NCI-H460 (cell line): Measurements from ENCODE around the gene ZFHX2. TPM values are rescaled to one million over a fixed set of nuclear protein-coding genes. Genes with fewer than 3 reads are reported as not detected.
A peak's percentile ranks its signal among the peaks of the same experiment; 100 is the strongest.

Experiments
- DNase-seq: peaks from one replicate; pipeline ENCODE4 v3.0.0-alpha.2; 2016; ENCODE audit warnings: low read depth; ENCODE audit errors: extremely low read depth
- total RNA-seq: library from RNA; depleted of rRNA; stranded (reverse); fragments of >200 nt; shearing (Covaris generic); gene quantifications from 2 replicates; pipeline ENCODE4 v1.2.3, GENCODE V29; 2014

ZFHX2 gene
- total RNA-seq, 1 experiment from 2014 or later = 0.15 TPM

DNA sequence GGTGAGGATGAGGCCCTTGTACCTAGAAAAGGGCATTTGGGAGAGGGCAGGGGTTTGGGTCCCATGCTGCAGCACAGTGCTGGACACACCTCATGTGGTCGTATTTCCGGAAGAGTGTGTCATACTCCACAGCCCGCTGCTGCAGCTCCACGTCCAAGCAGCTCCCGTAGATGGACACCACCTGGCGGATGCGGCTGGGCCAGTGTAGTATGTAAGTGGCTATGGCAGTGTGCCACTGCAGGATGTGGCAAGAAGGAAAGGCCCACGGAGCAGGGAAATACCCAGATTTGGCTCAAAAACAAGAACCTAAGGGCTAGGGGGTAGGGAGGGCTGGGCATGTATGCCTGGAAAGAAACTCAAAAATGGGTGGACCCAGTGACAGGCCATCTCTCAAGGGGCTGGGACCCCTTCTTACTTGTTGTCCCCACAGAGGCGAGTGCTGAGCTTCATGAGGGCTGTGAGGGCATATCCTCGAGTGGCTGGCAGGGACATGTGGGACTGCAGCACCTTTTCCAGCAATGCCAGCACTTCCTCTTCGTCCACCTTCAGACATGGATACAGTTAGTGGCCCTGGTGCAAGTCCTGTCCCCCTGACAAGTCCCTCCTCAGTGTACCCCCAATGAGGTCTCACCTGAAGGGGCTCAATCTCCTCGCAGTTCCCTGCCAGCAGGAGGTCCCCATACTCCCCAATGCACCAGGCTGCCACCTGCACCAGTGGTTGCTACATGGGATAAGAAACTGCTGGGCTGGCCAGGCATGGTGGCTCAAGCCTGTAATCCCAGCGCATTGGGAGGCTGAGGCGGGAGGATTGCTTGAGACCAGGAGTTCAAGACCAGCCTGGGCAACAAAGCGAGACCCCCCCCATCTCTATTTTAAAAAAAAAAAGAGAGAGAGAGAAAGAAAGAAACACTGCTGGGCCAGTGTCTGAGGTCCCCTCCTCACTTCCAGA is 10.6 kb upstream of the ZFHX2 start:
- DNase-seq = no peak

DNA sequence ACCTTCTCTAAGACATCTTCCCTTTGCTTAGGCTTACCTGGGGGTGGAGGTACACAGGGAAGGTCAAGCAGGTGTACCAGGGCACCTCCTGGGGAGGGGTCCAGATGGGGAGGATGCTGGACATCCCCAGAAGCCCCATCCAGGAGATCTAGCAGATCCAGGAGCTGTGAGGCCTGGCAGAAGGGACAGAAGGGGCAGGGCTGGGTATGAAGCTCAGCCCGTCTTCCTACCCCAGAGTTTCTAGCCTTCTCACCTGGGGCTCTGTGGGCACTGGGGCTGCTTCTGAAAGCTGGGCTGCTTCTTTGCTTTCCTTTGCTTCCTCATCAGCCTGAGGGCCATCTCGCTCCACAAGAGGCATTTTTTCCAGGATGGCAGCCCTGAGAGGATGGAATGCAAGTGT is 9.7 kb upstream of the ZFHX2 start:
- no peak for DNase-seq

DNA sequence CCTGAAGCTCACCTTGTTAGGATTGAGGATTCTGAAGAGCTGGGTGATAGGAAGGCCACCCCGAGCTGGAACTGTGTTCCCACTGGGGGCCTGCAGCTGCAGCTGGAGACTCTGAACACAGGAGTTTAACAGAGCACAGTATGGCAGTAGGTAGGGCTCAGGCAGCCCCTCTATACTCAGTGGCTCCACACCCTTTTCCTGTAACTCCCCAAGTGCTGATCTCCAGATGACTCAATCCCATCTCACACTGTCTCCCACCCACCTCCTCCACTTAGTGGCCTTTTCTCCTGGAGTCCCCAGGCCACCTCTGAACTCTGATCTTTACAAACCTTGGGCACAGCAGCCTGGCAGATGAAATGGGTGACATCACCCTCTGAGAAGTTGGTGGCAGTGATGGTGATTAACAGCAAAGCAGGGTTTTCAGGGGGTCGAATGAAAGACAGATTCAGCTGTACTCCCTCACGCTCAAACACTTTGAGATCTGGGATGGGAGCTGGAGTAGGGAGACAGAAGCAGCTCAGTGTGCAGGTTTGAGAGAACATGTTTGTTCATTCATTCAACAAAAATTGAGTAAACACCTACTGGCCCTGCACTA is 8.5 kb upstream of the ZFHX2 start:
- DNase-seq = no peak

DNA sequence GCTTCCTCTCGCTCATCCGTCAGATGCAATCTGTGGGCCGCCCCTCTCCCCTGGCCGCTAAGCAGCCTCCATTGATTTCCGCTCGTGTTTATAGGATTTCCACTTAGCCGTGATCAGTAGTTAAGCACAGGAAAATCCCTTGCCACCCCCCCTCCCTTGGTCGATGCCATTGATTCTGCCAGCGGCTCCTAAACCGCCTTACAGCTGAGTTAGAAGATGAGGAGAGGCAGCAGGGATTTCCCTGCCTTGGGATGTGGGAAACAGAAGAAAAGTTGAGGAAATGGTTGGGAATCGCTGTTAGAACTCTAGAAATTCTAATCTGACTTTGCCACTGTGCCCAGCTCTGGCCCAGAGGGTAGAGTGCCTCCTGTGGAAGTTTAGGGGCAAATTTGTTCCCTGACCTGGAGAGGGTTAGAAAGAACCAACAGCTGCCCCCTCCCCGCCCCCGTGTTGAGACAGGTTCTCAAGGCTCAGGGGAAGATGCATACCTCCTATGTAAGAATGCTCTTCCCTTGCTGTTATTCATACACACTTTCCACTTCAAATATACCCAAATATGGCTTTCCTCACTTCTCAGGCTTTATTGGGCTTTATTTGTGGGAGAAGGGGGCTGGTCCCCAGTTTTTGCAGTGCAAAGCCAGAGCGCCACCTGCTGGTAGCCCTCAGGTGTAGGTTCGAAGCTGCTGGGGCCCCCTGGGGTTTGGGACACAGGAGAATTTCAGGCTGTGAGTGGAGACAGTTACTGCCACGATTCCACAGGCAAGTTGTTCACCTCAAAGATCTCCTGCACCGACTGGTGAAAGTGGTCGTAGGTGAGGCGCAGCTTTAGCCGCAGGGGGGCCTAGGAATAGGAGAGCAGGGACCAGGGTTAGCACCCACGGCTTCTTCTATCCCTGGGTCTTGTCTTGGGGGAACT is 7.7 kb upstream of the ZFHX2 start:
- peak; percentile 60 for DNase-seq

DNA sequence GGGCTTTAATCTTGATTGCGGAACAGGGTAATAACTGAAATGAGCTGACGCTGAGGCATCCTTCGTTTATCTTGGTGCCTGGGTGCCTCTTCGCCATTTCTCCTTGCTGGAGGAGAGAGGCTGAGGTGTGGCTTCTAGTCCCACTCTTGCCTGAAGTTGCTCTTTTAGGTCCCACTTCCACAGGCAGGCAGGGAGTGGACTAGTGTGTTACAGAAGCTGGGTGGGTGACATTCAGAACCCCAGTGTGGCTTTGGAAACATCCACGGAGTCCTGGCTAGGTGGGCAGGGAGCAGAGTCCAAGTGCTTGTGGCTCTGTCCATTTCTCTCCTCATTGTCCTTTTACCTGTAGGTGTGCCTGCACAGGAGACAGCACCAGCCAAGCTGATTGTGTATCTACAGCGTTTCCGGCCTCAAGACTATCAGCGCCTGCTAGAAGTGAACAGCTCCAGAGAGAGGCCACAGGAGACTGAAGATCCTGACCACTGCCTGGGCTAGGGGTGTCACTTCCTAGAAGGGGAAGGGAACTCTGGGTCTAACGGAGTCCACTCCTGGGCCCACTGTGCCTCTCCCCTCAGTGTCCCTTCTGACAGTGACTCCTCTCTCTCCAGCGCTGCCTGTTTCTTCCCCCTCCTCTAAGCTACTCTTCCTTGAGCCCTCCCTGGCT is 6.9 kb upstream of the ZFHX2 start:
- no peak for DNase-seq

DNA sequence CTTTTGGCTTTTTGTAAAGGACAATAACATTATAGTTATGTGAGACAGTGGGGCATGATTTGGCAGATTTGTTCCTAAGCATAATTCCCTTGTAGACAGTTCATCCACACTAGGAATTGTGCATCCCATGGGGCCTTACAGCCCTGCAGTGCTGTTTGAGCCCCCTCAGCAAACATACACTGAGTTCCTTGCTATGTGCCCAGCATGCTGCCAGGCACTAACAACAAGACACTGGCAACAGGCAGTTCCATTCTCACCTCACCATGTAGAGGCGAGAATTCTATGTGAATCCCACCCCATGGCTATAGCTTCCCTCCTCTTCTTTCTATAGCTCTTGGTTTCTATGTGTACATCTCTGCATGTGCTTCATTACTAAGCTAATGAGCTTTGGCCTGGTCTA is 6.4 kb upstream of the ZFHX2 start:
- no peak for DNase-seq

DNA sequence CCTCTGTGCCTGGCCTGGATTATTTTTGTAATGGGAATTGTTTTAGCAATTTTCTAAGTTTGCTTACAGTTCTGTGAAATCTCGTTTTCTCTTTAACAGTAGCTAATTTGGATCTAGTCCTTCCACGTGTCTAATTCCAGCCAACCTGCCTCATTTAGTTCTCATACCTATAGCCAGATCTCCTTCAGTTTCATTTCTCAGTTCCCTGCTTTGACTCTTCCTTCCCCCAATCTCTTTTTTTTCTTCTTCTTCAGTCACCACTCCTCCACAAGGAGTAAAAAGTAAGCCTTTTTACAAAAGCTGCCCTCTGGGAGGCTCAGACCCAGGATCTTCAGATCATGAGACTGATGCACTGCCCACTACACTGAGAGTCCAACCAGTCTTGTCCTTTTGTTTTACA is 6.0 kb upstream of the ZFHX2 start:
- no peak for DNase-seq

DNA sequence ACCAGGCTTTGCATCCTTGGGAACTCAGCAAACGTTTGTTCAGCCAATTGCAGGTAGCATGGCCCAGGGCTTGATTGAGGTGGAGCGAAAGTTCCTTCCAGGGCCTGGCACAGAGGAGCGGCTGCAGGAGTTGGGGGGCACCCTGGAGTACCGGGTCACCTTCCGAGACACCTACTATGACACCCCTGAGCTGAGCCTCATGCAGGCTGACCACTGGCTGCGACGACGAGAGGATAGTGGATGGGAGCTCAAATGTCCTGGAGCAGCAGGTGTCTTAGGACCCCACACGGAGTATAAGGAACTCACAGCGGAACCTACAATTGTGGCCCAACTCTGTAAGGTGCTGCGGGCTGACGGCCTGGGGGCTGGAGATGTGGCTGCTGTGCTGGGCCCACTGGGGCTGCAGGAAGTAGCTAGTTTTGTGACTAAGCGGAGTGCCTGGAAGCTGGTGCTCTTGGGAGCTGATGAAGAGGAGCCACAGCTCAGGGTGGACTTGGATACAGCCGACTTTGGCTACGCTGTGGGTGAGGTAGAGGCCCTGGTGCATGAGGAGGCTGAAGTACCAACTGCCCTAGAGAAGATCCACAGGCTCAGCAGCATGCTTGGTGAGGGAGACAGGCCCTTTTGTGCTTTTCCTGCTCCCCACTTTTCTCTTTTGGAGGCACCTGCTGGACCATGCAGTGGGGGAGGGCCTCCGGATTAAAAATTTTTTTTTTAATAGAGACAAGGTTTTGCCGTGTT is 5.3 kb upstream of the ZFHX2 start:
- DNase-seq = no peak

DNA sequence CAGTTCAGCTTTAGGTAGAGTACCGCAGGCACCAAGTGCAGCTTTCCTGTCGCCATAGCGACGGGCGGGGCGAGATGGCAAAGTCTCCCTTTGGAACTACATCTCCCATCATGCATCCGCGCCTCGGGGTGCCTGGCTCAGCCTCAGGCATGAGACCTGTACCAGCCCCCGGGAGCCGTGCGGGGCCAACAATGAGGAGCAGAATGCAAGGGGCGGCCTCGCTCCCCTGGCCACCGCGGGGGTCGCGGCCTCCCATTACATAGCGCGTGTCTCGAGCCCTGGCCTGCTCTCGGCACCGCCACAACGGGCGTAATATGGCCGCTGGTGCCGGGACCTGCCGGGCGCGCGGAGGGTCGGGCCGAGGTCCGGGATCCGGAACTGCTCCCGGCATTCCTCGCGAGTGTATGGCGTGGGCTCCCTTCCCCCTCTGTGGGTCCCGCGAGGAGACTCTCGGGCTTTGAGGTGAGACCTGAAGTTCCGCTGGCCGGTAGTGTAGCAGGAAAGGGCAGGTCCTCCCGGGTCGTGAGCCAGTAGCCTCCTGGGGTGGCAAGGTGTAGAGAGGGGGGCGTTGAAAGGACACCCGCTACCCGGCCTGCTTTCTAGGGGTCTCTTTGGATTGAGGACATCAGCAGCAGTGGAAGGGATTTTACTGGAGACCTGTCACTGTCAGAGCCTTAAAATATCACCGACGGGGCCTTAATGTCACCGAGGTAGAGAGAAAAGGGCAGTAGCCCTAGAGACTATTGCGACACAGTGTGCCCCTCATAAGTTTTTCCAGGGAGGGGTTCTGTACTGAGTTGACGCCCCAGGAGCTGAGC is 4.5 kb upstream of the ZFHX2 start, which contains the start of gene THTPA:
TSS of gene THTPA (plus strand) at position 390 of the 818 bp plus-strand sequence. CDS start 487 bp downstream, outside the sequence.
- peak; percentile 87 for DNase-seq

DNA sequence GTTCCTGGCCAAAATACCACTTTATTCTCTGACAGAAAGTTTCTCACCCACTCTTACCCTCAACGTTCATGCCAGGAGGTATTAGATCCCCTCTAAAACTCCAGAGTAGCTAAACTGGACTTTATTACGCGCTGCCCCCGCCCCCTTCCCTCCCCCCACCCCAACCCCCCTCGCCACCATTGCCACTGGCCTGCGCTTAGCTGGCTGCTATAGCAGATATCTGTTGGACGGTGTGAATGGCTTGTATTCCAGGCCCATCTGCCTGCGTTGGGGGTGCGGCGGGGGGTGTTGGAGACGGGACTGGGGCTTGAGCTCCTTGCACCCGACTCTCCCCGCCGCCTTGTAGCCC is 3.9 kb upstream of the ZFHX2 start:
- no peak for DNase-seq

DNA sequence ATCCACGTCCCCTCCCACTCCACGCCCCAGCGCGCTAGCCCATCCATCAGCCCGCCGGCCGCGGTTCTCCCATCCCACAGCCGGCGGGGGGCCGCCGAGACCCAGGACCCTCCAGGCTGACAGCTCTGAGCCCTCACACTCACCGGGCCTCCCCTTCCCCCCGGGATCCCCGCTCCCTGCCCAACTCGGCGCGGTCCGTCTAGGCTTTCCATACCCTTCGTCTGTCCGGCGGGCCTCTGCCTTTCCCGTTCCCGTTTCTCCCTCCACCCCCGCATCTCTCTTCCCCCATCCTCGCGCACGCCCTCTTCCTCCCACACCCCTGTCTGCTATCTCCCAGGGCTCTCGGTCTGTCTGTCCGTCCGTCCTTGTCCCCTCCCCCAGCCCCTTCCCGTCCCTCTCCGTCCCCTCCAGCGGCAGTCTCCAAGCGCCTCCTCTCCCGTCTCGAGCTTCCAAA is 726 bp downstream of the ZFHX2 start:
- DNase-seq = no peak

DNA sequence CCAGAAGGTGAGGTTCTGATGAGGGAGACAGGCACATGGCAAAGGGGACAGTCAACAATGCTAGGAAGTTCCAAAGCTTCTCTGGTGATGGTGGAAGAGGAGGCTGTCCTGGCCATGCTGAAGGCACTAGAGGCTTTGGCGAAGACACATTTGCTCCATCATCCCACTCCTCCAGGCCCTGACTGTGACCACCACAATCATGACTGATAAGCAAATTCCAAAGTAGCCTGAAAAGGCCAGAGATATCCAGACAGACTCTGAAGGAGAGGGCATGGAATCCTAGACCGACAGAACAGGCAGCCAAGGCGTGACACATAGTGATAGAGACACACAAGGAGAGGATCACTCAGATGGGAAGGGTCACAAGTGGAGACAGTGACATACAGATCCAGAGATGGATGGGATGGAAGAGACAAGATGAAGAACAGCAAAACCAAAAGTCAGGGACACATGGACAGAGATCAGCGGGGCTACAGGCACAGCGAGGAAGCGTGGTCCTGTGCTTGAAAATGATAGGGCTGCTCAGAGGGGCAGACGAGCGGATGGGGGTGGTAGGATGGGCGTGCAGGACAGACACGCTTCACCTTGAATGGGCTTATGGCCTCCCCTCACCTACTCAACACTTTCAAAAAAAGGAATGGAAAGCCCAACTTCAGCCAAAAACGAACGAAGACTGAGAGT is 1.3 kb downstream of the ZFHX2 start:
- no peak for DNase-seq

DNA sequence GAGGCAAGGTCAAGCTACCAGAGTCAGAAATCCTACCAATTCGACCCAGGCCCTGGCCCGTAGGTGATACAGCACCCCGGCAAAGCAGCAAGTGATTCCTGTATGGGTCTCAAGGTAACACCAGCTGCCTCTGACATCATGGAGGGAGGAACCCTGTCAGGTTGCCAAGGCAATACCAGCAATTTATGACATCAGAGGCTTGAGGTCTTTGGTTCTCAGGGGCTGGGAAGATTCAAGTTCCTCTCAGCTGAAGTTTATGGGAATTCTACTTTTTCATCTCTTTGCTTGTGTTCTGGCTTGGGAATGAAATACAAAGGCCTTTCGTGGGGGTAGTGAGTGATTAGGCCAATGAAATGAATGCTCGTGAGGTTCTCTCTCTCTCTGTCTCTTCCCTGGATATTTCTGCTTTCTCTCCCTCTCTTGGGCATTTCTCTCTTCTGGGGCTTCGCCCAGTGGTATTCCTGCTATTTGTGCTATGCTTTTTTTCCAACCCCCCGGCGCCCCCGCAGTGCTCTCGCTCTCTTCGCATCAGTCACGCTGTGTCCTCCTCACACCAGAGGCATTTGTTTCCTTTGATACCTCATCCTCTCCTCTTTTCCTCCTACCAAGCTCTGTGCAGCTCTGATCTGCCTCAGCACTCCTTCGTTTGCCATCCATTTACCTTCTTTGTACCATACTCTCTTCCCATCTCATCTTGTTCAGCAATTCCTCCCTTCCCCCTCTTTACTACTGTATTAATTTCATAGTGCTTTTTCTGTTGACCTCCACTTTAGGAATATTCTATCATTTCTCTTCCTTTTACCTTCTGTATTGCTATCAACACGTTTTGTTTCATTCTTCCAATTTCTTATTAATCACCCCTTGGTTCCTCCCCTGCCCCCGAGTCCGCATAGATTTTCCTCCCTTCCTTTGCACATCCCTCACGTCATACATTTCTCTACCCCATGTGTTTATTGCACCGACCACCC is 2.9 kb downstream of the ZFHX2 start:
- DNase-seq = no peak

DNA sequence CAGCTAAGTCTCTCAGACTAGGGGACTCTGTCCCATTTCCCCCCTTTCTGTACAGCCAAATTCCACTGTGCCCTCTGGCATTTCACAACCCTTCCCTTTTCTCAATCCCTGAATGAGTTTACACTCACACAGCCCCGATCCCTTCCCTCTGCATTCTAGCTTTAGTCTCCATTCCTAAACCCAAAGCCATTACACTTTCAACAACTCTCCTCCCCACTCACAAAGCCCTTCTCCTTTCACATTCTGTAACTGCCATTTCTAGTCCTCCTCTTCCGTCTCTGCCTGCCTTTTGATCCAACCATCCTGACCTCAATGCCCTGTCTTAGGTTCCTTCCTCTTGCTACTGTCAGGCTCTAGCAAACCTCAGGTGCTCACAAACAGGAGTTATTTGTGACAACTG is 3.6 kb downstream of the ZFHX2 start:
- no peak for DNase-seq

DNA sequence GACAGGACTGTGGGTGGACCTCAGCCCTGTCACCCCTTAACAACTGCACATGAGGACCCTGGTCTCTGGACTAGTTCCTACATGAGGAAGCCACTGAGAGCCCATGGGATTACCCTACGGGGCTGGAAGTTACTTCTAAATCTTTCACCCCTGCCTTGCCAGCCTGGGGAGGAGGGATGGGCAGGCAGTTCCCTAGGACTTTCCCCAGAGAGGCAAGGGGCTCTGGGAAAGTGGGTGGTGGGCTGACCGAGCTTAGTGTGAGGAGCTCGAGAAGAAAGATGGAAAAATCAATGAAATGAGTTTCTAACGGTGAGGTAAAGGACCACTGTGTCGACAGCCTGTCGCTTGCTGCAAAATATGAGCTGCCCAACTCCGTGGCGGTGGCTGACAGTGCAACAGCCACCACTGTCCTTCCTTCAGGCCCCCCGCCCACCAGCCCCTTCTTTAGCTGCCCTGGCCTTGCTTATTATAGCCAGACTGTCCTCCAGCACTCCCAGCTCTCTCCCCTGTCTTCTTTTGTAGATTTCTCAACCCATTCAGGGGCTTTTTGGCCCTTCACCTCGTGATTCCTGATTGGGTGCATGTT is 5.0 kb downstream of the ZFHX2 start:
- DNase-seq = no peak

DNA sequence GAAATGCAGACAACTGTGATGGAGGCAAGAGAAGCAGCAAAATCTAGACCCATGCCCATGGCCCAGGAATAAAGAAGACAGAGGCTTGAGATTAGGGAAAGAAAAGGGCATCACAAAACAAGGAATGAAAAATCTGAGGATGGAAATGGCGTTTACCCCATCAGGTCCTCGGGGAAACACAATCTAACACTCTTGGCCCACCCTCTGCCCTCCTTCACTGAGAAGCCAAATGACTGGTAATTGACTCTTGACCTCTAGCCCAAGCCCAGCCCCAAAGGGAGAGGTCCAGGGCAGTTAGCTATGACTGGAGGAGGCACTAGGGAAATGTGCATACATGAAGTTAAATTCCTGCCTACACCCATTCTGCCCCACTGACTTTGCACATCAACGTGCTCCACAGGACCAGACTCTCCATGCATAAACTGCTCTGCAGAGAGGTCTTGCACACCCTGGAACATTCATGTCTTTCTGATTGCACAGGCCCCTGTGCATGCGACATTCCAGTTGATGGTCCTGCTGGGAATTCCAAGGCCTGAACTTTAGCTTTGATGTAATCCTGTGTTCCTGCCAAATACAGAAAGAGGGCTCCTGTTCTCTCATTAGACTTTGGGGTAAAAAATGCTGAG is 5.7 kb downstream of the ZFHX2 start:
- DNase-seq = no peak
